Transverse colon (tissue), 4 donors: ENCODE results near the gene ANKDD1B. TPM values are rescaled to one million over a fixed set of nuclear protein-coding genes. Genes with fewer than 3 reads are reported as not detected.

Source experiments
- DNase-seq: peaks from one replicate; pipeline ENCODE4 v3.0.0-alpha.2; 2019
- H3K27ac ChIP-seq, 4 donors: fragments of 200-600 bp; sonication (generic); 2 replicates each; pipeline ENCODE4 v1.5.1; 2016 to 2018; ENCODE audit warnings: inconsistent platforms in 4 of 4
- H3K27me3 ChIP-seq: fragments of 200-600 bp; sonication (generic); 2 replicates; pipeline ENCODE4 v1.5.1; 2017; ENCODE audit warnings: inconsistent platforms
- H3K36me3 ChIP-seq, 4 donors: fragments of 200-600 bp; sonication (generic); 2 replicates each; pipeline ENCODE4 v1.5.1; 2017 to 2019; ENCODE audit warnings: inconsistent platforms in 4 of 4
- H3K4me1 ChIP-seq, 4 donors: fragments of 200-600 bp; sonication (generic); 2 replicates each; pipeline ENCODE4 v1.5.1; 2017 to 2020; ENCODE audit warnings: inconsistent platforms in 4 of 4
- H3K4me3 ChIP-seq, 4 donors: fragments of 200-600 bp; sonication (generic); 1 replicate in 1 of 4; 2 replicates in 3 of 4; pipeline versions ENCODE4 v1.5.1 to v1.6.1; 2017 to 2019; ENCODE audit warnings: inconsistent platforms in 4 of 4
- H3K9me3 ChIP-seq, 2 donors: fragments of 200-600 bp; sonication (generic); 2 replicates each; pipeline ENCODE4 v1.5.1; 2017 to 2019; ENCODE audit warnings: inconsistent platforms in 2 of 2
- CTCF ChIP-seq, 5 experiments: fragments of 200-600 bp in 3 of 5; fragments of 450-650 bp in 2 of 5; sonication (generic) in 3 of 5; IDR thresholded peaks; 1 replicate in 2 of 5; 2 replicates in 3 of 5; pipeline ENCODE4 v1.5.1; 2016 to 2017; ENCODE audit warnings: antibody characterized with exemption in 5 of 5, inconsistent platforms in 3 of 5, mild to moderate bottlenecking in 2 of 5, moderate library complexity in 1 of 5
- EP300 ChIP-seq: sonication (generic); formaldehyde crosslinking; IDR thresholded peaks from one replicate; pipeline ENCODE4 v1.6.1; 2017; ENCODE audit warnings: antibody characterized with exemption, low read depth
- POLR2A ChIP-seq: fragments of 450-650 bp; IDR thresholded peaks from one replicate; pipeline ENCODE4 v1.6.1; 2016; ENCODE audit warnings: antibody characterized with exemption, mild to moderate bottlenecking, moderate library complexity
- POLR2AphosphoS5 ChIP-seq, 3 donors: sonication (generic); formaldehyde crosslinking; IDR thresholded peaks; one replicate each; pipeline ENCODE4 v1.6.1; 2016; ENCODE audit warnings: antibody characterized with exemption in 3 of 3
- WGBS, 2 donors: methylation state at CpG; one replicate each; pipeline ENCODE4 v1.1.5; 2018; ENCODE audit warnings: low coverage in 1 of 2; 5-methylcytosine and 5-hydroxymethylcytosine counted together
- in situ Hi-C, 4 donors: fragments of 200-750 bp; cut with MboI; loops; one replicate each; pipeline versions ENCODE4 v1.15.0 to v1.15.1; 2017; ENCODE audit warnings: low sequenced_read_pairs in 3 of 4, low pct_ligation_motif_present in 1 of 4, low pct_unique_long_range_greater_than_20kb in 1 of 4
- intact Hi-C: fragments of 100-400 bp; cut with DNase I; formaldehyde crosslinking; loops from one replicate; pipeline ENCODE4 v1.15.1; 2023; ENCODE audit warnings: low total_unique reads
- total RNA-seq, 4 donors: library from RNA; depleted of rRNA; stranded (reverse); fragments of >200 nt; gene quantifications; one replicate each; pipeline ENCODE4 v1.1.0, GENCODE V29; 2016

The ANKDD1B gene
- total RNA-seq, 4 donors from 2014 or later = 3.6 to 20.6 (median 13.9) TPM

- H3K4me3 ChIP-seq = no peak overlapping the region
- H3K9me3 ChIP-seq = no peaks in the 10 kb centered on the region
- peaks cover 0 to 6% (median 2%) of the 10 kb centered on the region in 4 donors for H3K36me3 ChIP-seq
- H3K4me1 ChIP-seq = peaks cover 0 to 5% (median 2%) of the 10 kb centered on the region in 4 donors
- in situ Hi-C loops (loop anchor here in 1 of 4 donors (10.0 kb wide), 1 partner anchor 96 kb away; no protein-coding TSS in a partner anchor), intact Hi-C loops (no loop called here)
- TF ChIP-seq POLR2AphosphoS5 (IDR thresholded peaks at IDR 0.05) = no peak
- TF ChIP-seq CTCF (IDR thresholded peaks at IDR 0.05) = no peak
- TF ChIP-seq EP300 = no peak
- no peak for TF ChIP-seq POLR2A
- no peak for DNase-seq
- WGBS, 2 donors = 90% methylated on average over 1 to 3 of the region's 3 CpGs
- H3K27me3 ChIP-seq = no peaks in the 10 kb centered on the region
- no peak overlapping the region for H3K27ac ChIP-seq
These were observed 22.6 kb upstream of the ANKDD1B start for GRCh38 chr5:75588666-75589065.

GRCh38 chr5:75600535-75600934, 10.7 kb upstream of the ANKDD1B start:
- no peaks in the 10 kb centered on the region for H3K4me1 ChIP-seq
- H3K27me3 ChIP-seq = no peaks in the 10 kb centered on the region
- in situ Hi-C loops (no loop called here), intact Hi-C loops (no loop called here)
- H3K36me3 ChIP-seq = peaks cover 0 to 20% (median 0%) of the 10 kb centered on the region in 4 donors
- no peaks in the 10 kb centered on the region for H3K9me3 ChIP-seq
- DNase-seq = no peak
- no peak overlapping the region for H3K4me3 ChIP-seq
- TF ChIP-seq POLR2A (no peak), CTCF (IDR thresholded peaks at IDR 0.05) (no peak), EP300 (no peak), POLR2AphosphoS5 (IDR thresholded peaks at IDR 0.05) (no peak)
- no peak overlapping the region for H3K27ac ChIP-seq

- no peak overlapping the region for H3K4me3 ChIP-seq
- intact Hi-C loops (no loop called here), in situ Hi-C loops (no loop called here)
- 92% methylated on average over 1 of the region's 1 CpG; no CpG with 5 or more reads in 1 of the 2 donors for WGBS, 2 donors
- no peaks in the 10 kb centered on the region for H3K9me3 ChIP-seq
- no peaks in the 10 kb centered on the region for H3K4me1 ChIP-seq
- H3K27ac ChIP-seq = no peak overlapping the region
- H3K27me3 ChIP-seq = no peaks in the 10 kb centered on the region
- TF ChIP-seq EP300 (no peak), POLR2AphosphoS5 (IDR thresholded peaks at IDR 0.05) (no peak), POLR2A (no peak), CTCF (IDR thresholded peaks at IDR 0.05) (no peak)
- peaks cover 0 to 15% (median 0%) of the 10 kb centered on the region in 4 donors for H3K36me3 ChIP-seq
- DNase-seq = no peak
These were observed 9.7 kb upstream of the ANKDD1B start for GRCh38 chr5:75601567-75601966.

GRCh38 chr5:75601996-75602395, 9.3 kb upstream of the ANKDD1B start:
- 90 to 94% methylated on average over 2 to 3 of the region's 3 CpGs for WGBS, 2 donors
- no peak for DNase-seq
- no peaks in the 10 kb centered on the region for H3K4me1 ChIP-seq
- no peaks in the 10 kb centered on the region for H3K27me3 ChIP-seq
- in situ Hi-C loops (no loop called here), intact Hi-C loops (no loop called here)
- H3K36me3 ChIP-seq = peaks cover 0 to 15% (median 0%) of the 10 kb centered on the region in 4 donors
- H3K9me3 ChIP-seq = no peaks in the 10 kb centered on the region
- H3K4me3 ChIP-seq = no peak overlapping the region
- no peak for TF ChIP-seq POLR2A
- no peak for TF ChIP-seq EP300
- no peak for TF ChIP-seq POLR2AphosphoS5 (IDR thresholded peaks at IDR 0.05)
- no peak for TF ChIP-seq CTCF (IDR thresholded peaks at IDR 0.05)
- H3K27ac ChIP-seq = no peak overlapping the region
